SK-N-SH treated with all-trans-retinoic acid at 6 μM for 48 hours (cell line): Measurements from ENCODE around the gene ECM1.

Experiments used
- ARNTL ChIP-seq: fragments of 450-650 bp; formaldehyde crosslinking; IDR thresholded peaks from 2 replicates; pipeline ENCODE4 v1.5.0; 2020; ENCODE audit warnings: low read depth, mild to moderate bottlenecking, moderate library complexity, borderline replicate concordance
- CSDC2 ChIP-seq: fragments of 250-450 bp; sonication (Bioruptor Pico); IDR thresholded peaks from 2 replicates; pipeline ENCODE4 v1.5.0; 2020; ENCODE audit warnings: mild to moderate bottlenecking, moderate library complexity
- ESRRG ChIP-seq: fragments of 250-450 bp; sonication (Bioruptor Pico); IDR thresholded peaks from 2 replicates; pipeline ENCODE4 v1.6.1; 2021; ENCODE audit warnings: mild to moderate bottlenecking
- GLIS3 ChIP-seq: fragments of 250-450 bp; sonication (Bioruptor Pico); IDR thresholded peaks from 2 replicates; pipeline ENCODE4 v1.5.0; 2020; ENCODE audit warnings: mild to moderate bottlenecking, moderate library complexity
- ISL1 ChIP-seq: fragments of 250-450 bp; sonication (Bioruptor Pico); IDR thresholded peaks from 2 replicates; pipeline ENCODE4 v2.1.2; 2022; ENCODE audit warnings: mild to moderate bottlenecking, moderate library complexity
- OSR1 ChIP-seq: fragments of 250-450 bp; sonication (Bioruptor Pico); IDR thresholded peaks from 2 replicates; pipeline ENCODE4 v1.8.0; 2022; ENCODE audit warnings: moderate library complexity, mild to moderate bottlenecking, inconsistent platforms
- TSHZ2 ChIP-seq: fragments of 250-450 bp; sonication (Bioruptor Pico); IDR thresholded peaks from 2 replicates; pipeline ENCODE4 v1.5.0; 2020; ENCODE audit warnings: mild to moderate bottlenecking, moderate library complexity
- ZC3H10 ChIP-seq: fragments of 250-450 bp; sonication (Bioruptor Pico); IDR thresholded peaks from 2 replicates; pipeline ENCODE4 v1.5.1; 2021; ENCODE audit warnings: mild to moderate bottlenecking, moderate library complexity
- ZNF70 ChIP-seq: fragments of 450-650 bp; formaldehyde crosslinking; IDR thresholded peaks from 2 replicates; pipeline ENCODE4 v1.5.0; 2020; ENCODE audit warnings: mild to moderate bottlenecking, moderate library complexity

GRCh38 chr1:150534002-150534401 lies 26.1 kb downstream of the ECM1 start:
- TF ChIP-seq OSR1 (CRISPR knock-in tag), result no peak
- no peak for TF ChIP-seq ESRRG (CRISPR knock-in tag)
- TF ChIP-seq GLIS3 (CRISPR knock-in tag), result no peak
- no peak for TF ChIP-seq ZC3H10 (CRISPR knock-in tag)
- TF ChIP-seq CSDC2 (CRISPR knock-in tag), result no peak
- TF ChIP-seq ZNF70 (CRISPR knock-in tag), result no peak
- TF ChIP-seq ARNTL (CRISPR knock-in tag), result no peak
- TF ChIP-seq ISL1 (CRISPR knock-in tag), result no peak
- no peak for TF ChIP-seq TSHZ2
